Suppressor macrophage (primary cell): ENCODE results near the gene MMS22L.

Experiments used
- DNase-seq, 4 experiments: peaks; one replicate each; pipeline ENCODE4 v3.0.0-alpha.2; 2020 to 2022

Gene MMS22L

DNA sequence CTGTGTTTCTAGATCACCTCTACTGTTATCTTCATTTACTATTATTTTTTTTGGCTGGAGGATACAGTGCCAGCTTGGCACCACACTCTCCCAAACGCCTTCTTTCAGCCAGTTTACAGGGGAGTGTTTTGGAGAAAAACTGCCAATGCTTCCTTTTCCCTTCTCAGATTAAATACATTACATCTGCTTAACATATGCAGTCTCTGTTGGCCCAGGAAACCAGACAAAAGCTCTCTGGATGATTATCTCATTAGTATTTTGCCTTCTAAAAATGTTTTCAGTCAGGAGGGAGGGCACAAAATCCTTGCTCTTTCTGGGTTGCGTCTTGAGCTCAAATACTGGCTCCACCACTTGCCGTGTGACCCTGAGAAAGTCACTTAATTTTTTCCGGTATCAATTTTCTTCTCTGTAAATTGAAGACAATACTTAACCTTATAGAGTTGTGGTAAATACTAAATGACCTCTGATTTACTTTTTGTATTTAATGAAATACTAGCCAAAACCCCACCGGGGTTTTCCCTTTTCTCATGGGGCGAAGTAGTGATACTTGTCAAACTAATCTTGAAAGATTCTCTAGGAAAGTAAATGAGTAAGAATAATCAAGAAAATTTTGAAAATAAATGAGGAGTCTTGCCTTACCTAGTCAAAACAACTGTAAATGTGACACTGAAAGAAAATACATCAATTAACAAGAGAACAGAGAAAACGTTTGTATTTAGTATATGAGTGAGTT lies 146.2 kb downstream of the MMS22L start:
- no peak for DNase-seq

DNA sequence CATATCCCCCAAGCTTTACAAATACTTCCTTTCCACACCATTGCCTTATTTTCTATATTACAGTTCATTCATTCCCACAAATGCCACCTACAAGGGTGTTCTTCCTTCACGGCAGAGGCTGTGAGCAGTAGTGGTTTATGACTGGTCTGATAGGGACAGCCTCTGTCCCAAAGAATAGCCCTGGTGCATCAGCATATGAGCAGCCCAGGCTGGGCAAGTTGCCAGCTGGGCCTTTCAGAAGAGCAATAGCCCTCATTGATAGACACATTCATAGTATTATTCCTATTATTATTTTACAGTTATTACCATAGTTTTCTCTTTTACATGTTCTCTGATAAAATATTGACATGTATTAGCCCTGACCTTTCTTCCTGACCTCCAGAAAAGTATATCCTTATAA lies 149.9 kb downstream of the MMS22L start:
- peak in 2 of 4 experiments; percentile 1 to 4 for DNase-seq

DNA sequence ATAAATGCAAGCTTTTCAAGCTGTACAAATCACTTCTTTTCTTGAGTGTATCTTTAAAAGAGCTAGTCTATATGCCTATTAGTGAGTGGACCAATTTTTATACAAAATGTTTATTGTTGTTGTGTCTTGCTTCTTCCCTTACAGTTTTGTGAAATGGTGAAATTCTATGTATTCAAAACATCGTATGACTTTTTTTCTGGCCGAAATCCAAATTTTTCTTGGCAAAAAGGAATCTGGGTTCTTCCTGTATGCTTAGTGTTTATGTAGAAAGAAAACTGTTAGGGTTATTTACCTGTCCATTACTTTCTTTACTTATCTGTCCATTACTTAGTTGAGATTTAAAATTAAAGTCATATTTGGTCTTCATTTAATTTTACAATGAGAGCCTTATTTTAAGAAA lies 153.9 kb downstream of the MMS22L start:
- no peak for DNase-seq

DNA sequence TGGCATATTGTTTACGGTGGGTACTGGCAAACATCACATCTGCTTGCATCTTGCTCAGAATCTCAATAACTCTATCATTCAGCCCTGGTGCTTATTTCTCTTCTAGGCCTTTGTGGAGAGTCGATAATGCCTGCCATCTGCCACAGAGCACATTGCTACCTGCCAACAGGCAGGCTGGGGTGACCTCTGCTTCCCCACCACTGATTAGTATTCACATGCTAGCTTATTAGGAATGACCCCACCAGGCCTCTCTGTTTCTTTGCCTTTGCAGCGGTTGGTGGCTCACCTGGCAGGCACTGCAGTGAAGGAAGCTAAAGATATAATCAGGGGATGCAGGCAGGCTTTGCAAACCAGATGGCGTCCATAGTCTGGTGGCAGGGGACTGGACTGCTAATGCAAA lies 154.5 kb downstream of the MMS22L start:
- DNase-seq: no peak

DNA sequence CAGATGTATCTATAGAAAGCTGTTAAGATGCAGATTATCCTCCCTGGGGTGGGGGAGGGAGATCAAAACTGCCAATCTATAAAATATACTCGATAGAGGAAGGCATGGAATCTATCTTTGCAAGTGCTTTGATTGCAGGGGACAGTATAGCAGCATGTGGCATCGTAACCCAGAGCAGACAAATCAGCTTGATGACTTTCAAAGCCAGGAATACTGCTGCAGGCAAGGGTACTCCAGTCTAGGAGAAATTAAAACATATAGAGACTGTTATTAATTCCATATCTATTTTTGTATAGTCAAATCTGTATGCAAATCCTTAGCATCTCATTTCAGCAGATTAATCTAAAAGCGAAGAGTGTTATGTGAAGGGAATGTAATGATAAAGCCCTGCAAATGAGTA lies 159.4 kb downstream of the MMS22L start:
- no peak for DNase-seq

DNA sequence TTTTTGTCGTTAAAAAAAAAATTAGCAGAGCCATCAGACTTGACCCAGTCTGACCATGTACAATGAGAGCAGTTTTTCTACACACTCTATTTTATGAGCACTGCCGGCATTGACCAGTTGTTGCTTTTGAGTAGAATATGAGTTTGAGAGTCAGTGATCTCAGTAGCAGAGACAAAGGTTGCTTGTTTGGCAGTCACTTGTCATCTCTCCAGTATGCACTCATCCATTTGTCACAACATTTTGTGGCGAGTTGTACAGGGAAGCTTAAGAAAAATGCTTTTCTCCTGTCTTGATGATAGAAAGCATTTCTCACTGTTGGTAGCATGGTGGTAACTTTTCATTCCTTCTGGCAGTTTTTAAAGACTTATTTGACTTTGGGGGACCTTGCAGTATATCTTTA lies 159.9 kb downstream of the MMS22L start:
- no peak for DNase-seq

DNA sequence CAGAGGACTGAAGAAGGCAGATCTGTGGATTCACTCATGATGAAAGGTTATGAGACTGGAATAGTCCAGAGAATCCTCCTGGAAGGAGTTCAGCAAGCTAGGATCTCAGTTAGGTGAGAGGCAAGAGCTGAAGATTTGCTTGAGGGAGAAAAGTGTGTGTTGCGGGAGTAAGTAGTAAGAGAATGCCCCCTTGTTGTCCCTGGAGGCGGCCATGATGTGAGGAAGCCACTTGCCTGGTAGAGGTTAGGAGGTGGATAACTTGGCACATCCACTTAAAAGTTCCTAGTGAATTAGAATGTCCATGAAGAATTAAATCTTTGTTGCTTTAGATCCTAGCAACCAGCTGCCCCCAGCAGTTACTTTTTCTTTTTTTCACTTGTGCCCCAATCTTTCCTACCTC lies 162.5 kb downstream of the MMS22L start:
- no peak for DNase-seq

DNA sequence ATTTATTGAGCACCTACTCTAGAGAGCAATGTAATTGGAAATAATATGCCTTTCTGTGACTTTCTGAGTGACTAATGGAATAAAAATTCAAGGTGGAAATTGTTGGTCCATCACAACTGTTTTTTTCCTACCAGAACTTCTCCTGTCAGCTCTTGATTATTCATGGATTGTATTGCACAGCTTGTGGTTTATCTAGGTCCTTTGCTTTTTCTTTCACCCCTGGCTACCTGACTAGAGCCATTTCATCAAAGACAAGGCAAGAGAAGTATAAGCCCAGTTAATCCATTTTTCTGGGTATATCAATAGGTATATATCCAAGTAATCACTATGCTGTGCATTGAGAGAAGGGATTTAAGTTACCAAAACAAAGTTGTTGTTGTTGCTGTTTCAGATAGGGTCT lies 168.4 kb downstream of the MMS22L start:
- no peak for DNase-seq

DNA sequence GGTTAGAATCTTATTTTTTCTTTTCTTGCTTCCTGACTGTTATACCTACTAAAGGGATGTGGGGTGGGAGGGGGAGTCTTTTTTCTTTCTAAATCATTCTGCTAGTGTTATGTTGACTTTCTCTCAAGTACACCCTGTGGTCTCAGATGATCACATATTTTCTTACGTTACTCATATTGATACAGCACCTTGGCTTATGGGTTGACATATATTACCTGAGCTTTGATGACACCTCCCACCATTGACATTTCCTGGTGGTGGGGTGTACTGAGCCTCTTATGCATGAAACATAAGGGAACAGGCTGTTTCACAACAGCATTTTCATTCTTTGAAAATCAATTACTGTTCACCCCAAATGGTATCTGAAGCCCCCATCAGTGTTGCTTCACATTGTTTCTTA lies 169.8 kb downstream of the MMS22L start:
- no peak for DNase-seq

DNA sequence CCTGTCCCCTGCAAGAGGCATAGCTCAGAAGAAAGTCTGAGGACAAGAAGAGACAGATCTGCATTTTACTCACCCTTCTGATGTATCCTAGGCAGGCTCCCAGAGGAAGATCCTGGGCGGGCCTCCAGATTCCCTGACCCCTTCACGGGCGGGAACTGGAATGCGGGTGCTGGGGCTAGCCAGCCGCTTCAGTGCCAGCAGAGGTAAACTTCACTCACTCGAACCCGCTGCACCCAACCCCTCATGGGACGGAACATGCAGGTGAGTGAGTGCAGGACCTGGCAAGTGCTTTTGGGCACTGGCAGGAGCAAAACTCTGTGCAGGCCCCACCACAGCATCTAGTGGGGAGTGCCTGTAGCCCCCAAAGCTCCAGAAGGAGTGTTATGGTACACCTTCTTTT lies 171.8 kb downstream of the MMS22L start:
- no peak for DNase-seq

DNA sequence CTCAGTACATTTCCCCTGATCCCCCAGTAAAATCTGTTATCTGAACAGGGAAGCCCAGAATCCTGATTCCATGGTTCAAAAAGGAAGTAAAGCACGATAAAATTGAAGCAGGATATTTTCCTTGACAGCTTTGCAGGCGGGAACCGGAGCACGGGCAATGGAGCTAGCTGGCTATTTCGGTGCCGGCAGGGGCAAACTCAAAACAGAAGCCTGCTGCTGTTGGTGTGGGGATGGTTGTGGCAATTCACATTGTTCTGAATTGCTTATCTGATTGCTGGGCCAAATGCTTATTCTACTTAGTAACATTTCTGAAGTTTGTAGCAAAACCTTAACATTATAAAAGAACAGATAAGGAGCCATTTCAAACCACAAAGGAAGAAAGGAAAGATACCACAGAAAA lies 172.4 kb downstream of the MMS22L start:
- no peak for DNase-seq

DNA sequence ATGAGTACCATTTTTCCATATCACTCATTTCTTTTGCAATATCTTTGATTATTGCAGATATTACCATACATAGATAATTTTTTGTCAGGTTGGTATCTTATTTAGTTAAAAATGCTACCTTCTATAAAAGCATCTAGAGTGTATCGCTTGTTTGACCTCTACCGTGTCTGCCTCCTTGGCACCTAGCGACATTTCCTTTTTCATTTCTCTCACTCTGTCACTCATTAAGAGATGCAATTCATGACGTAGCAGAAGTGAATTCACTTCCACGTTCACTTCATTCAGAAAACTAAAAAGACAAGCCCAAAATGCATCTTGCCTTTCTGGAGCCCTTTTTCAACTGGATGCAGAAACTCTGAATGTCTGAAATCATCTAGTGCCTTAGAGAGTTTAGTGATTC lies 172.9 kb downstream of the MMS22L start:
- no peak for DNase-seq

DNA sequence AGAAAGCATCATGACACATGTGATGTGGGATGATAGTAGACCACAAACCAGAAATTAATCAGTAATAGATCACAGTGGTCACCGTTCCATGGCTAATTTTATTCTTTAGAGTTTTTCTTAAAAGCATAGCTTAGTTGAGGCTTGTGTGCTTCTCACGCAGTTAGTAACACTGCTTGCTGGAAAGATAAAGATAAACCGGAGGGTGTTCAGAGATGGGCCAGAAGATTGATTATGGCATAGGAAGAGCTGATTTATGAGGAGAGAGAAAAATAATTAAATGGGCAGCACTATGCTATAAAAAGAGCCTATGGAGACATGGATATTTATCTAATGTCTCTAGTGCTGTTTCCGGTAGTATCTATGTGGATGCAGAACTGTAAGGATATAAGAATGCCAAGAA lies 173.6 kb downstream of the MMS22L start:
- DNase-seq: no peak

DNA sequence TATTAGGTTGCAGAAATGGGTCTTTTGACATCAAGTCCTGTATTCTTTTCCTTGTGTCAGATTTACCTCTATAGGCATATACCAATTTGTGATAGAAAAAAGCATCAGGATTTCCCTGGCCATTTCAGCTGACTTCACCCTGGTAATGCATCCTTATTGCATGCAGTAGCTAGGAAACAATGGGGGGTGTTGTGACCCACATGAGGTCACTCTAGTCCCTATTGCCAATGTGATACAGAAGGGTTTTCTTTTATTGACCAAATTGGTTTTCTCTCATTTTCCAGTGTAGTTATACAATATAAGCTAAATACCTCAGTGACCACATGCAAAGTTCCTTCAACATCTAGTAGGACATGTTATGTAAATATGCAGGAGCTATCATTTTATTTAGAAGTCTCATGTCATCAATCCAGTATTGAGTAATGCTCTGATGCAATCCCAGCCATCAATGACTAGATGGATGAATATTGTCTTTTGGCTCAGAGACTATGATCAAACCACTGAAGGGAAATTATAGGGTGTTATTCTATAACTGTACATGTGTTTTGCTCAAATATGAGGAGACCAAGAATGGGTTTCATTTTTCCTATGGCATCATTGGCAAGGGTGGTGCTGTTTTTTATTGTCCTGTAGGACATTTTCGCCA lies 180.7 kb downstream of the MMS22L start:
- DNase-seq: no peak

DNA sequence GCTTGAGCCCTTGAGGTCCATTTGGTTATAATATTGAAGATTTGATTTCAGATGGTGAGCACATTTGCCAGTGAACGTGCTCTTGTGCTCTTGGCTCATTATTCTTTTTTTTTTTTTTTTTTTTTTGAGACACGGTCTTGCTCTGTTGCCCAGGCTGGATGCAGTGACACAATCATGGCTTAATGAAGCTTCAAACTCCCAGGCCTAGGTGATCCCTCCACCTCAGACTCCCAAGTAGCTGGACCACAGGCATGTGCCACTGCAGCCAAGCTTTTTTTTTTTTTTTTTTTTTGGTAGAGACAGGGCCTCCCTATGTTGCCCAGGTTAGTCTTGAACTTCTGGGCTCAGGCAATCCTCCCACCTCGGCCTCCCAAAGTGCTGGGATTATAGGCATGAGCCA lies 182.3 kb downstream of the MMS22L start:
- no peak for DNase-seq

DNA sequence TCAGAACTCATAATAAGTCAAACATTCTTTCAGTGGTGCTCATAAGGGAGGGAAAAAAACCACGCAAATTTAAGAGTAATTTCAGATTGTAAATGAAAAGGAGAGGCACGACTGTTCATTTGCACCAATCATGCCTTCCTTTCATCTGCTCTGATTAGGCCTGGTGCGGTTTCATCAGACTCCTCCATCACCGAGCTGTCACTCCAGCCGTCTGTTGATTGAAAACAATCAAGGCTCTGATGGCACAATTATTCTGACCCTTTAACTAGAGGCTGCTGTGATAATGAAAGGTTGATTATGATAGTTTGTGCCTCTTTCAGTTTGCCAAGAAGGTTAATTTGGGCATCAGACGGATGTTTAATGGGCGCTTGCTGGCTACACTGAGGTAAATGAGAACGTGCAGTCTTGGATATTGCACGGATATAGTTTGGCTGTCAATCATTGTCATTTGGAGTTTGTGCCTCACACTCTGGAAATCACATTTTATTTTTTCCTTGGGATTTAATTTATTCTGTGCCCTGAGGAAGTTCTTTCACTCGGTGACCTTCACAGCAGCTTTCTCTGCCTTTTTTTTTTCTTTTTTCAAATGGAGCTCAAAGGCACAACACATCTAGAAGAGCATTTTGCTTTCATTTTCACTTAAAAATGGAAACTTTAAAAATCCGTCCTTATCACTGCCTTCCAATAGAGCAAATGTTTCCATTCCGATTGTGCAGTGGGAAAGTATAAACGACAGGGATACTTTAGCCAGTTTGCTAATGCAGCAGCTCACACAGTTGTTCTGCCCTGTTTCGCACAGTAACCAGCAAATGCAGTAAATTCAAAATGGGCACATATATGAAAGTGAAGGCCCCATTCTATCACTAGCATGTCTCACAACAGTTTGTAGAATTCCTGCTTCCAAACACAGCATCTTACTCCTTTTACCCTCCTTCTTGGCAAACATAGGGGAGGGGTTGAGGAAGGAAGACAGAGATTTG lies 185.7 kb downstream of the MMS22L start:
- no peak for DNase-seq

DNA sequence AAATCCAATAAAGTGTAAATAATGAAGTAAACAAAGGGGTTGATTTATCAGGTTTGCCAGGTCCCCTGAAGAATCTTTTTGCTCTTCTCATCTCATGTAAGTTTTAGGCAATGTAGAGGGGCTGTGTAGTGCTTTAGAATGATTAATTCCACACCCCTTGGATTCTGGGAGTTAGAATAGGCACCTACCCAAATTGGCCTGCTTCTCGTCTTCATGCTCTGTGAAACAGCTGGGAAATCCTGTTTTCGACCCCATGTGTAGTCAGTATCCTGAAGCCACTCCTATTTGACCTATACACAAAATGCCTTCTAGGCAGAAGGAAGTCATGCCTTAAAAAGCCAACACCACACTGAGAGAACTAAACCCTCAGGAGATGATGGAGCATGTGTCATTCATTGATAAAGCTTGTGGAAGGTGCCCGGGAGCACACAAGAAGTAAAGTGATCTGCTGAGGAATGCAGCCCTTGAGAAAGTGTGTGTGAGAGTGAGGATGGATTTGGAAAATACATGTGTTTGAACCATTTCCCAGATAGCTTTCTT lies 187.6 kb downstream of the MMS22L start:
- DNase-seq: no peak

DNA sequence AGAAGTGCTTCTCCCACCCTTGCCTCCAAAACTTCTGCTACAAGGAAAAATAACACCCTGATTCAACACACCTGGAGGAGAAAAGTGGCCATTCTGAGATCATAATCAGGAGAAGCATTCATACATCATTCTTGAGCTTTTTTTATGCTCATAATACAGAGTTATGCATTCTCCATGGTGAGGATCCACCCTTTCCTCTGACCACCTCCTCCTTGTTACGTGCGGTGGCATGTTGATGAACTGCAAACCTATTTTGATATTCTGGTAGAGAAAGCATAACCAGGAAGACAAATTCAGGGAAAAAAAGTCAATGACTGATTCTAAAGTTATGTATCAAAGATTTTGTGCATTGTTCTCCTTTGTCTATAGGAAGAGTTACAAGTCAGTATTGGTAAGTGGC lies 188.6 kb downstream of the MMS22L start:
- DNase-seq: no peak

DNA sequence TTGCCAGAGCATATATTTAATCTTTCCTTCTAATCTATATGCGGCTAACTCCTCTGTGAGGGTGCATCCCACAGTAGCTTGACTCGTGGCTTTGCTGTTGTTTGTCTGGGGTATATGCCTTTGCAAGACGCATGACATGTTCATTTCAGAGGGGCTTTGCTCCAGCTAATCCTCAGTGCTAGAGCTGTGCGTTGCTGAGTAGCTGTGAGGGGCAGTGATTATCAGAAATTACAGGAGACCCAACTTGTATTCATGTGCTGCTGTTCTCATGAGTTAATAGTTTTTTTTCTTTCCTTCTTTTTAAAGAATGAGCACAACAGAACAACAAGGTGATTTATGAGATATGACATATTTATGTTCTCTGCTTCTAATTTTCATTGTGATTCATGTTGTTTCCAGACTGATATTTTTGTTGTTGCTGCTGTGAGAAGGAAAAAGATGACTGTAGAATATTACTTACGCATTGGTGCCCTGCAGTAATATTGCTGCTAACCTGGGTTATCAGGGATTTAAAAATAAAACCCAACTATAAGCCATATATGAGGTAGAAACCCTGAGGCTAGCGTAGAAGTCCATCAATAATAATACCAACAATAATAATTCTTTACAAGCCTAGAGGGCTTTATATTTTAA lies 190.2 kb downstream of the MMS22L start:
- no peak for DNase-seq
